ENCODE data around the gene SDF2.
A peak's percentile ranks its signal among the peaks of the same experiment; 100 is the strongest.
"Not testable (repeated sequence)": the region's sequence is repeated elsewhere in the genome, so short reads cannot be mapped to it uniquely, and the experiment has no call there.

Gene SDF2

GRCh38 chr17:28610376-28610775, 51.3 kb downstream of the SDF2 start:
- no peak overlapping the region for H2AFZ ChIP-seq (ENCODE audit: low read depth, low read length)
- no peaks in the 10 kb centered on the region for H3K27me3 ChIP-seq (ENCODE audit: low read depth, low read length)
- no peak overlapping the region for H3K4me2 ChIP-seq (ENCODE audit: low read length)
- no peaks in the 10 kb centered on the region for H3K79me2 ChIP-seq (ENCODE audit: low read length)
- H3K4me3 ChIP-seq (ENCODE audit: low read length), result no peak overlapping the region
- no peak overlapping the region for H3K27ac ChIP-seq (ENCODE audit: low read length)
- H3K9ac ChIP-seq (ENCODE audit: low read length), result no peak overlapping the region
- peaks cover 60% of the 10 kb centered on the region for H3K36me3 ChIP-seq (replicated peaks; ENCODE audit: low read depth, low read length)
- no peak for TF ChIP-seq CTCF (IDR thresholded peaks at IDR 0.05; ENCODE audit: low read depth, low read length)
- TF ChIP-seq EZH2phosphoT487 (IDR thresholded peaks at IDR 0.05; ENCODE audit: low read depth), result no peak
- H3K4me1 ChIP-seq (ENCODE audit: low read length), result peaks cover 6% of the 10 kb centered on the region
- no peaks in the 10 kb centered on the region for H3K9me3 ChIP-seq (ENCODE audit: insufficient read depth, low read length)
- 0 out of 2 replicates have a peak, but pooled peaks cover 6% of the 10 kb centered on the region for H4K20me1 ChIP-seq (ENCODE audit: insufficient read depth, low read length)

GRCh38 chr17:28604031-28604430, 57.7 kb downstream of the SDF2 start:
- not testable (repeated sequence) for H3K27me3 ChIP-seq (ENCODE audit: low read depth, low read length); H3K79me2 ChIP-seq (ENCODE audit: low read length); H3K27ac ChIP-seq (ENCODE audit: low read length); H3K4me1 ChIP-seq (ENCODE audit: low read length); H4K20me1 ChIP-seq (ENCODE audit: insufficient read depth, low read length); H3K9ac ChIP-seq (ENCODE audit: low read length); H3K4me2 ChIP-seq (ENCODE audit: low read length); H3K36me3 ChIP-seq (replicated peaks; ENCODE audit: low read depth, low read length); H3K9me3 ChIP-seq (ENCODE audit: insufficient read depth, low read length); H2AFZ ChIP-seq (ENCODE audit: low read depth, low read length); H3K4me3 ChIP-seq (ENCODE audit: low read length)

GRCh38 chr17:28599311-28600184, 62.2 kb downstream of the SDF2 start:
- Histone ChIP-seq H3K9ac (ENCODE audit: low read length) (peak overlapping the region; percentile 79), H3K4me3 (ENCODE audit: low read length) (peak overlapping the region; percentile 95), H3K4me1 (ENCODE audit: low read length) (peaks cover 14% of the 10 kb centered on the region), H3K27ac (ENCODE audit: low read length) (peak overlapping the region; percentile 78), H3K36me3 (replicated peaks; ENCODE audit: low read depth, low read length) (peaks cover 2% of the 10 kb centered on the region), H3K9me3 (ENCODE audit: insufficient read depth, low read length) (no peaks in the 10 kb centered on the region), H3K4me2 (ENCODE audit: low read length) (peak overlapping the region; percentile 82), H3K79me2 (ENCODE audit: low read length) (peaks cover 17% of the 10 kb centered on the region), H2AFZ (ENCODE audit: low read depth, low read length) (peak overlapping the region; percentile 49; the same call in 1 of the 2 replicates), H4K20me1 (ENCODE audit: insufficient read depth, low read length) (no peaks in the 10 kb centered on the region), H3K27me3 (ENCODE audit: low read depth, low read length) (no peaks in the 10 kb centered on the region)
- TF ChIP-seq CTCF (IDR thresholded peaks at IDR 0.05; ENCODE audit: low read depth, low read length) (no peak), EZH2phosphoT487 (IDR thresholded peaks at IDR 0.05; ENCODE audit: low read depth) (no peak)

GRCh38 chr17:28598799-28599310, 62.9 kb downstream of the SDF2 start, which contains the start of gene SPAG5:
Gene SPAG5 (minus strand): TSS chr17:28599025. CDS start chr17:28598946, 79 bp downstream.
- no peak for TF ChIP-seq EZH2phosphoT487 (IDR thresholded peaks at IDR 0.05; ENCODE audit: low read depth)
- TF ChIP-seq CTCF (IDR thresholded peaks at IDR 0.05; ENCODE audit: low read depth, low read length), result no peak
- peaks cover 14% of the 10 kb centered on the region for H3K4me1 ChIP-seq (ENCODE audit: low read length)
- no peaks in the 10 kb centered on the region for H3K9me3 ChIP-seq (ENCODE audit: insufficient read depth, low read length)
- H3K4me3 ChIP-seq (ENCODE audit: low read length), result peak within 1 kb of the TSS; percentile 95
- peak within 1 kb of the TSS; percentile 59 for H2AFZ ChIP-seq (ENCODE audit: low read depth, low read length)
- peak within 1 kb of the TSS; percentile 78 for H3K27ac ChIP-seq (ENCODE audit: low read length)
- peak within 1 kb of the TSS; percentile 87 for H3K9ac ChIP-seq (ENCODE audit: low read length)
- H3K27me3 ChIP-seq (ENCODE audit: low read depth, low read length), result no peaks in the 10 kb centered on the region
- peaks cover 4% of the 10 kb centered on the region for H3K36me3 ChIP-seq (replicated peaks; ENCODE audit: low read depth, low read length)
- H4K20me1 ChIP-seq (ENCODE audit: insufficient read depth, low read length), result no peaks in the 10 kb centered on the region
- peaks cover 17% of the 10 kb centered on the region for H3K79me2 ChIP-seq (ENCODE audit: low read length)
- H3K4me2 ChIP-seq (ENCODE audit: low read length), result peak within 1 kb of the TSS; percentile 87
